ENCODE results near the gene KRTAP5-5.

DNA sequence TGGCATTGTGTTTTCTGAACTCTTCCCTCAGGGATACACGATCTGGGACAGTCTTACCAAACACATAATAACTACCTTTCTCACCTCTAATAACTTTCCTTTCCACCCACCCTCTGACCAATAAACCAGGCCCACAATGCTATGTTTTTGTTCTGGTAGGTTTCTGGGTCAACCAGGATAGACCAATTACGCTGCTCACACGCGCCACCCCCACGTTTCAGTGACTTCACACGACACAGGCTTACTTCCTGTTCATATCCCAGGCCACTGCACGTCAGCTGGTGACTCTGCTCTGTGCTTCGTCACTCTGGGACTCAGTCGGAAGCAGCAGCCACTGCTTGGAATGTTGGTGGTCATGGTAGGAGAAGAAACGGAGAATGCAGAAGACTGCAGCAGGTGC, 10.1 kb upstream of the KRTAP5-5 start:
- TF ChIP-seq POLR2A (IDR thresholded peaks at IDR 0.05): no peak
- TF ChIP-seq CTCF (IDR thresholded peaks at IDR 0.05): no peak
- TF ChIP-seq POLR2AphosphoS5 (IDR thresholded peaks at IDR 0.05): no peak
